Upper lobe of right lung (tissue), 1 donor: Measurements from ENCODE around the gene TNFSF13B. TPM values are rescaled to one million over a fixed set of nuclear protein-coding genes. Genes with fewer than 3 reads are reported as not detected.

Experiments
- ATAC-seq: fragments of 200-7000 bp; cut with Tn5 transposase; one replicate; pipeline ENCODE4 v1.9.1; 2020; ENCODE audit warnings: mild to moderate bottlenecking, moderate library complexity
- DNase-seq: peaks from one replicate; pipeline ENCODE4 v3.0.0-alpha.2; 2020
- H3K27ac ChIP-seq: fragments of 200-600 bp; one replicate; pipeline ENCODE4 v1.8.0; 2022
- H3K27me3 ChIP-seq: fragments of 200-600 bp; one replicate; pipeline ENCODE4 v1.8.0; 2022; ENCODE audit warnings: mild to moderate bottlenecking
- H3K36me3 ChIP-seq: fragments of 200-600 bp; one replicate; pipeline ENCODE4 v1.8.0; 2022
- H3K4me1 ChIP-seq: fragments of 200-600 bp; one replicate; pipeline ENCODE4 v1.8.0; 2022
- H3K4me3 ChIP-seq: fragments of 200-600 bp; one replicate; pipeline ENCODE4 v1.8.0; 2022; ENCODE audit warnings: mild to moderate bottlenecking
- H3K9me3 ChIP-seq: fragments of 200-600 bp; one replicate; pipeline ENCODE4 v1.8.0; 2022
- CTCF ChIP-seq: fragments of 200-600 bp; IDR thresholded peaks from one replicate; pipeline ENCODE4 v1.8.0; 2022; ENCODE audit warnings: antibody characterized with exemption
- intact Hi-C: fragments of 100-400 bp; cut with DNase I; formaldehyde crosslinking; loops from one replicate; pipeline ENCODE4 v1.11.0; 2022
- total RNA-seq: library from RNA; stranded (reverse); fragmentation: NEBNext Ultra II Directional; extraction: Animal tissue kit (Norgen Biotek cat#: 25700); gene quantifications from one replicate; pipeline ENCODE4 v1.2.1, GENCODE V29; 2021
- donor health status: DM: no; HTN: yes; CAD: no; lungs with severe emphysema.

TNFSF13B gene
- total RNA-seq, 1 donor from 2014 or later: 12.2 TPM

DNA sequence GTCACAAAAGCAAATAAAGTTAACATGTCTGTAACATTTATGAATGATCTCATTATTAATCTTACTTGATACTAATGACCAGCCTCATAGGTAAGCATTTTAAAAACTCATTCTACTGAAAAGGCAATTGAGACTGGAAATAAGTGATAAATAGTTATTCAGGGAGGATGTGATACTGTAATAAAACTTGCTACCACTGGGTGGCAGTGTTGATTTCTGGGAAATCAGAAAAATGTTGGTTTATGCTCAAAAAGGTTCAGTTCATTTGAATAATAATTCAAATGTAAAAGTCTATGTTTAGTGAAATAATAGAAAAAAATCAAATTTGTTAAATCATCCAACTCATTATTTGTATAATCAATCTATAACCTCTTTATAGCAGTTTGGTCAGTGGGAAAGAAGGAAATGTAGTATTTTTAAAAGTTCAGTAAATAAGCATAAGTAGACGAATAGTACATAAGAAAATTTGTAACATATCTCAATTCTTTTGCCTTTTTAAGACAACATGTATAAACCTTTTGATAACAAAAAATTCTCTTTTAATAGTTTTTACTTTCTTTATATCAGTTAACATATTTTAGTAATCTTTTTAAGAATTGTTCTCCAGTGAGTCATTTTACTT lies 41.8 kb upstream of the TNFSF13B start:
- ATAC-seq: peak; percentile 47
- Histone ChIP-seq H3K4me1 (peaks cover 19% of the 10 kb centered on the region), H3K4me3 (no peak overlapping the region), H3K27ac (no peak overlapping the region), H3K36me3 (peaks cover 5% of the 10 kb centered on the region), H3K9me3 (no peaks in the 10 kb centered on the region), H3K27me3 (no peaks in the 10 kb centered on the region)
- intact Hi-C loops: no loop called here
- peak; percentile 84 for TF ChIP-seq CTCF
- DNase-seq: no peak

DNA sequence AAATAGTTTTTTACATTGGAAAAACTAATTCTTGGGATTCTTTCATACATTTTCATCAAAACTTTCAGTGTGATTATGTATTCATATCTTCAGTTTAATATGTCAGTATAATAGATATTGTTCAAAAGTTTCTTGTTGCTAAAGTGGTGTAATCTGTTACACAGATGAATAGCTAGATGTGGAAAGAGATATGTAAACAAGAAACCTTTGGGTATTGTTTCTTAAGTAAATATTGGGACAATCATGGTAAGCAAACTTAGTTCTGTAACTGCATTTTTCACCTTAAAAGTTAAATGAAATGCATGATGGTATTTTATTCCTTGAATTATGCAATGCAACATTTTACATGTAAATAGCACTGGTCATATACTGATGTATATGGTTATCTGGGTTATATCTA lies 39.1 kb upstream of the TNFSF13B start:
- no peak for ATAC-seq
- H3K27ac ChIP-seq: no peak overlapping the region
- no peaks in the 10 kb centered on the region for H3K9me3 ChIP-seq
- no peak for TF ChIP-seq CTCF
- no peak for DNase-seq
- intact Hi-C loops: no loop called here
- no peaks in the 10 kb centered on the region for H3K27me3 ChIP-seq
- H3K4me3 ChIP-seq: no peak overlapping the region
- no peaks in the 10 kb centered on the region for H3K4me1 ChIP-seq
- peaks cover 5% of the 10 kb centered on the region for H3K36me3 ChIP-seq

GRCh38 chr13:108249150-108249549 lies 20.4 kb upstream of the TNFSF13B start:
- H3K4me3 ChIP-seq: no peak overlapping the region
- ATAC-seq (no peak), DNase-seq (no peak)
- H3K9me3 ChIP-seq: no peaks in the 10 kb centered on the region
- intact Hi-C loops: no loop called here
- no peaks in the 10 kb centered on the region for H3K36me3 ChIP-seq
- no peaks in the 10 kb centered on the region for H3K4me1 ChIP-seq
- no peaks in the 10 kb centered on the region for H3K27me3 ChIP-seq
- H3K27ac ChIP-seq: no peak overlapping the region
- TF ChIP-seq CTCF: no peak

- Histone ChIP-seq H3K9me3 (no peaks in the 10 kb centered on the region), H3K36me3 (no peaks in the 10 kb centered on the region), H3K27me3 (no peaks in the 10 kb centered on the region), H3K4me1 (no peaks in the 10 kb centered on the region), H3K27ac (no peak overlapping the region), H3K4me3 (no peak overlapping the region)
- no peak for TF ChIP-seq CTCF
- no peak for ATAC-seq
- intact Hi-C loops: no loop called here
- no peak for DNase-seq
Observed at GRCh38 chr13:108257248-108257647, 12.3 kb upstream of the TNFSF13B start.

- TF ChIP-seq CTCF: no peak
- Histone ChIP-seq H3K9me3 (no peaks in the 10 kb centered on the region), H3K4me3 (no peak overlapping the region), H3K27ac (no peak overlapping the region), H3K36me3 (no peaks in the 10 kb centered on the region), H3K27me3 (no peaks in the 10 kb centered on the region), H3K4me1 (peaks cover 5% of the 10 kb centered on the region)
- intact Hi-C loops: no loop called here
- peak; percentile 16 for ATAC-seq
- no peak for DNase-seq
Observed at GRCh38 chr13:108263621-108264355, 5.7 kb upstream of the TNFSF13B start.
